HEK293 (cell line): ENCODE measurements around the gene C13orf42.

Experiments
- CTCF ChIA-PET: fragments of 350-600 bp; formaldehyde crosslinking; extraction: SDS; loops from one replicate; lab custom pipeline; 2021; ENCODE audit warnings: antibody characterized with exemption; lab: Yijun Ruan, JAX
- POLR2A ChIA-PET: fragments of 300-600 bp; formaldehyde crosslinking; extraction: SDS; loops from one replicate; lab custom pipeline; 2020; ENCODE audit warnings: antibody characterized with exemption, inconsistent platforms; lab: Yijun Ruan, JAX
- H3K27ac ChIP-seq: fragments of 200-500 bp; sonication (Bioruptor generic); 2 replicates; pipeline ENCODE4 v1.5.1; 2014; ENCODE audit warnings: low read depth, low read length, control low read depth, inconsistent platforms; ENCODE audit errors: extremely low read depth
- H3K36me3 ChIP-seq, 2 experiments: fragments of 200-500 bp in 1 of 2; sonication (Bioruptor generic) in 1 of 2; 1 replicate in 1 of 2; 2 replicates in 1 of 2; pipeline ENCODE4 v1.5.1; 2014 to 2017; ENCODE audit warnings: inconsistent platforms in 2 of 2, low read length in 2 of 2; ENCODE audit not compliant: control insufficient read depth in 2 of 2, insufficient read depth in 1 of 2
- H3K4me1 ChIP-seq: fragments of 200-500 bp; sonication (Bioruptor generic); 2 replicates; pipeline ENCODE4 v1.5.1; 2014; ENCODE audit warnings: mild to moderate bottlenecking, low read length, inconsistent platforms; ENCODE audit not compliant: control insufficient read depth, insufficient read depth
- H3K4me3 ChIP-seq: 2 replicates; pipeline ENCODE4 v1.5.1; 2011; ENCODE audit warnings: low read depth, mild to moderate bottlenecking, control low read depth, low read length, moderate library complexity
- H3K9me3 ChIP-seq: fragments of 200-500 bp; sonication (Bioruptor generic); 2 replicates; pipeline ENCODE4 v1.5.1; 2014; ENCODE audit warnings: low read depth, low read length, inconsistent platforms; ENCODE audit not compliant: control insufficient read depth, insufficient read depth
- HOXD13 ChIP-seq: sonication (generic); formaldehyde crosslinking; IDR thresholded peaks from 2 replicates; pipeline ENCODE4 v1.8.0; 2022; ENCODE audit warnings: missing genetic modification reagents, borderline replicate concordance
- TSHZ1 ChIP-seq: fragments of 450-650 bp; formaldehyde crosslinking; IDR thresholded peaks from 2 replicates; pipeline ENCODE4 v1.5.1; 2016; ENCODE audit warnings: missing biosample characterization, missing genetic modification characterization, borderline replicate concordance
- ZFP3 ChIP-seq: fragments of 450-650 bp; formaldehyde crosslinking; IDR thresholded peaks from 2 replicates; pipeline ENCODE4 v1.5.1; 2016; ENCODE audit warnings: low read depth, missing biosample characterization, missing genetic modification characterization
- ZNF174 ChIP-seq: fragments of 450-650 bp; formaldehyde crosslinking; IDR thresholded peaks from 2 replicates; pipeline ENCODE4 v1.5.0; 2017; ENCODE audit warnings: missing biosample characterization, mild to moderate bottlenecking, missing genetic modification characterization
- ZNF24 ChIP-seq: fragments of 450-650 bp; formaldehyde crosslinking; IDR thresholded peaks from 2 replicates; pipeline ENCODE4 v1.5.1; 2016; ENCODE audit warnings: missing biosample characterization, missing genetic modification characterization
- ZNF248 ChIP-seq: fragments of 450-650 bp; formaldehyde crosslinking; IDR thresholded peaks from 2 replicates; pipeline ENCODE4 v1.5.1; 2017; ENCODE audit warnings: missing biosample characterization, missing genetic modification characterization
- ZNF324 ChIP-seq: fragments of 450-650 bp; formaldehyde crosslinking; IDR thresholded peaks from 2 replicates; pipeline ENCODE4 v1.5.1; 2016; ENCODE audit warnings: missing biosample characterization, missing genetic modification characterization
- ZNF366 ChIP-seq: fragments of 450-650 bp; formaldehyde crosslinking; conservative IDR thresholded peaks from 2 replicates; pipeline ENCODE4 v1.5.1; 2016; ENCODE audit warnings: missing biosample characterization, missing genetic modification characterization
- ZNF404 ChIP-seq: fragments of 450-650 bp; formaldehyde crosslinking; IDR thresholded peaks from 2 replicates; pipeline ENCODE4 v1.5.1; 2017; ENCODE audit warnings: missing biosample characterization, missing genetic modification characterization
- ZNF449 ChIP-seq: fragments of 450-650 bp; formaldehyde crosslinking; IDR thresholded peaks from 2 replicates; pipeline ENCODE4 v1.5.1; 2017; ENCODE audit warnings: missing biosample characterization, mild to moderate bottlenecking, missing genetic modification characterization, moderate library complexity
- ZNF549 ChIP-seq: fragments of 450-650 bp; IDR thresholded peaks from 2 replicates; pipeline ENCODE4 v1.5.1; 2018; ENCODE audit warnings: missing biosample characterization, missing genetic modification characterization, mild to moderate bottlenecking, inconsistent platforms, moderate library complexity
- ZNF623 ChIP-seq: fragments of 450-650 bp; formaldehyde crosslinking; IDR thresholded peaks from 2 replicates; pipeline ENCODE4 v1.5.1; 2016; ENCODE audit warnings: missing biosample characterization, missing genetic modification characterization
- ZNF624 ChIP-seq: fragments of 450-650 bp; formaldehyde crosslinking; IDR thresholded peaks from 2 replicates; pipeline ENCODE4 v1.5.1; 2017; ENCODE audit warnings: missing biosample characterization, missing genetic modification characterization
- ZNF626 ChIP-seq: fragments of 450-650 bp; sonication (Bioruptor Pico); formaldehyde crosslinking; IDR thresholded peaks from 2 replicates; pipeline ENCODE4 v1.5.1; 2018; ENCODE audit warnings: missing biosample characterization, missing genetic modification characterization, inconsistent platforms
- ZNF701 ChIP-seq: fragments of 450-650 bp; formaldehyde crosslinking; IDR thresholded peaks from 2 replicates; pipeline ENCODE4 v1.5.1; 2016; ENCODE audit warnings: missing biosample characterization, missing genetic modification characterization
- TF ChIP-seq, protein P1 (sequence below): fragments of 450-650 bp; formaldehyde crosslinking; IDR thresholded peaks from 2 replicates; pipeline ENCODE4 v1.5.1; 2016; ENCODE audit warnings: missing biosample characterization, missing genetic modification characterization, borderline replicate concordance

The C13orf42 gene

DNA sequence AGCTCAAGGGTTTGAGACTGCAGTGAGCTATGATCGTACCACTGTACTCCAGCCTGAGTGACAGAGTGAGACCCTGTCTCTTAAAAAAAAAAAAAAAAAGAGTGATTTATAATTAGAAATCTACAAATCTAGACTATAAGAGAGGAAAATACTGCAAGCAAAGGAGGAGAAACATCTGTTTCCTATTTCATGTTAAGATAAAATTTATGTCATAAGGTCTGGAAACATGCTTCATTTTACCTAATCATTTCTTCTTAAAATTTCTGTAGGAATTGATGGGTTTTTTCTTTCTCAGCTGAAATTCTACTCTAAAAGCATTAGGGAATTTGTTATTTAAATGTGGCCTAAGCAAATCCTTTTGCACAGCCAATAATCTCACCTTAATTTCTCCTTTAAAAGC is 53.2 kb downstream of the C13orf42 start (continued):
- TF ChIP-seq ZNF449 (tag by site-specific recombination) (no peak), ZNF366 (tag by site-specific recombination) (no peak), TSHZ1 (tag by site-specific recombination) (no peak), ZNF248 (tag by site-specific recombination) (no peak)

GRCh38 chr13:51057001-51057400 is 54.1 kb downstream of the C13orf42 start:
- Histone ChIP-seq H3K36me3 (no peaks in the 10 kb centered on the region), H3K4me1 (no peaks in the 10 kb centered on the region), H3K9me3 (no peaks in the 10 kb centered on the region), H3K4me3 (no peak overlapping the region), H3K27ac (no peak overlapping the region)
- POLR2A ChIA-PET = no interaction called here
- TF ChIP-seq ZNF24 (tag by site-specific recombination) (no peak), ZFP3 (tag by site-specific recombination) (no peak), ZNF624 (tag by site-specific recombination) (no peak), ZNF623 (tag by site-specific recombination) (peak; percentile 87), ZNF404 (tag by site-specific recombination) (no peak), HOXD13 (CRISPR knock-in tag) (no peak), ZNF626 (tag by site-specific recombination) (no peak)
- CTCF ChIA-PET = interaction anchor here (0.6 to 1.3 kb wide), 4 partner anchors 13 to 1422 kb away, joined by 3 to 5 read pairs (median 4); no protein-coding TSS in a partner anchor

GRCh38 chr13:51052581-51052980 is 58.5 kb downstream of the C13orf42 start:
- Histone ChIP-seq H3K9me3 (no peaks in the 10 kb centered on the region), H3K36me3 (no peaks in the 10 kb centered on the region), H3K4me1 (no peaks in the 10 kb centered on the region), H3K4me3 (no peak overlapping the region), H3K27ac (no peak overlapping the region)
- CTCF ChIA-PET = no interaction called here
- POLR2A ChIA-PET = no interaction called here
- TF ChIP-seq ZNF701 (tag by site-specific recombination) = no peak

GRCh38 chr13:51050021-51050830 is 60.8 kb downstream of the C13orf42 start:
- Histone ChIP-seq H3K36me3 (no peaks in the 10 kb centered on the region), H3K4me1 (no peaks in the 10 kb centered on the region), H3K9me3 (no peaks in the 10 kb centered on the region), H3K4me3 (no peak overlapping the region), H3K27ac (no peak overlapping the region)
- TF ChIP-seq ZNF174 (tag by site-specific recombination) = no peak
- no peak for TF ChIP-seq ZNF549 (tag by site-specific recombination)
- TF ChIP-seq, protein P1, sequence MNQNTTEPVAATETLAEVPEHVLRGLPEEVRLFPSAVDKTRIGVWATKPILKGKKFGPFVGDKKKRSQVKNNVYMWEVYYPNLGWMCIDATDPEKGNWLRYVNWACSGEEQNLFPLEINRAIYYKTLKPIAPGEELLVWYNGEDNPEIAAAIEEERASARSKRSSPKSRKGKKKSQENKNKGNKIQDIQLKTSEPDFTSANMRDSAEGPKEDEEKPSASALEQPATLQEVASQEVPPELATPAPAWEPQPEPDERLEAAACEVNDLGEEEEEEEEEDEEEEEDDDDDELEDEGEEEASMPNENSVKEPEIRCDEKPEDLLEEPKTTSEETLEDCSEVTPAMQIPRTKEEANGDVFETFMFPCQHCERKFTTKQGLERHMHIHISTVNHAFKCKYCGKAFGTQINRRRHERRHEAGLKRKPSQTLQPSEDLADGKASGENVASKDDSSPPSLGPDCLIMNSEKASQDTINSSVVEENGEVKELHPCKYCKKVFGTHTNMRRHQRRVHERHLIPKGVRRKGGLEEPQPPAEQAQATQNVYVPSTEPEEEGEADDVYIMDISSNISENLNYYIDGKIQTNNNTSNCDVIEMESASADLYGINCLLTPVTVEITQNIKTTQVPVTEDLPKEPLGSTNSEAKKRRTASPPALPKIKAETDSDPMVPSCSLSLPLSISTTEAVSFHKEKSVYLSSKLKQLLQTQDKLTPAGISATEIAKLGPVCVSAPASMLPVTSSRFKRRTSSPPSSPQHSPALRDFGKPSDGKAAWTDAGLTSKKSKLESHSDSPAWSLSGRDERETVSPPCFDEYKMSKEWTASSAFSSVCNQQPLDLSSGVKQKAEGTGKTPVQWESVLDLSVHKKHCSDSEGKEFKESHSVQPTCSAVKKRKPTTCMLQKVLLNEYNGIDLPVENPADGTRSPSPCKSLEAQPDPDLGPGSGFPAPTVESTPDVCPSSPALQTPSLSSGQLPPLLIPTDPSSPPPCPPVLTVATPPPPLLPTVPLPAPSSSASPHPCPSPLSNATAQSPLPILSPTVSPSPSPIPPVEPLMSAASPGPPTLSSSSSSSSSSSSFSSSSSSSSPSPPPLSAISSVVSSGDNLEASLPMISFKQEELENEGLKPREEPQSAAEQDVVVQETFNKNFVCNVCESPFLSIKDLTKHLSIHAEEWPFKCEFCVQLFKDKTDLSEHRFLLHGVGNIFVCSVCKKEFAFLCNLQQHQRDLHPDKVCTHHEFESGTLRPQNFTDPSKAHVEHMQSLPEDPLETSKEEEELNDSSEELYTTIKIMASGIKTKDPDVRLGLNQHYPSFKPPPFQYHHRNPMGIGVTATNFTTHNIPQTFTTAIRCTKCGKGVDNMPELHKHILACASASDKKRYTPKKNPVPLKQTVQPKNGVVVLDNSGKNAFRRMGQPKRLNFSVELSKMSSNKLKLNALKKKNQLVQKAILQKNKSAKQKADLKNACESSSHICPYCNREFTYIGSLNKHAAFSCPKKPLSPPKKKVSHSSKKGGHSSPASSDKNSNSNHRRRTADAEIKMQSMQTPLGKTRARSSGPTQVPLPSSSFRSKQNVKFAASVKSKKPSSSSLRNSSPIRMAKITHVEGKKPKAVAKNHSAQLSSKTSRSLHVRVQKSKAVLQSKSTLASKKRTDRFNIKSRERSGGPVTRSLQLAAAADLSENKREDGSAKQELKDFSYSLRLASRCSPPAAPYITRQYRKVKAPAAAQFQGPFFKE (tag by site-specific recombination) = no peak
- TF ChIP-seq ZNF324 (tag by site-specific recombination) = no peak
- CTCF ChIA-PET = no interaction called here
- POLR2A ChIA-PET = no interaction called here
